DMS 273 treated with DMSO at 0.1 percent for 48 hours (cell line): Measurements from ENCODE around the gene WDR88.
"Not testable (repeated sequence)": the region's sequence is repeated elsewhere in the genome, so short reads cannot be mapped to it uniquely, and the experiment has no call there.

Experiments
- DNase-seq: peaks from one replicate; lab custom pipeline; 2025; lab: John Stamatoyannopoulos, UW

Gene WDR88

DNA sequence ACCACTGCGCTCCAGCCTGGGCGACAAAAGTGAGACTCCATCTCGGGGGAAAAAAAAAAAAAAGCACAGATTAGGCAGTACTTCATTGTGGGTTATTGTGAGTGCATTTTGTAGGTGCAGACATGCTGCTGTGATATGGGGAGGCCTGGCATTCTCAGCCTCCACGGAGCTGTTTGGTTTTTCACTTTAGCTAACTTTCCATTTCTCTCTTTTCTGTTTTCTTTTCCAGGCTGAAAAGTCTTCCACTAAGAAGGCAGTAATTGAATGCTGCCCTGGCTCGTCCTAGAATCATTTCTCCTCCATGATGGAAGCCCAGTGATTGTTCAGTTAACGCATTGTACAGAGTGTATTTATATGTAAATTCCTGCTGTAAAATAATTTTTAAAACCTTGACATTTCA lies 2.0 kb upstream of the WDR88 start:
- DNase-seq, result no peak

DNA sequence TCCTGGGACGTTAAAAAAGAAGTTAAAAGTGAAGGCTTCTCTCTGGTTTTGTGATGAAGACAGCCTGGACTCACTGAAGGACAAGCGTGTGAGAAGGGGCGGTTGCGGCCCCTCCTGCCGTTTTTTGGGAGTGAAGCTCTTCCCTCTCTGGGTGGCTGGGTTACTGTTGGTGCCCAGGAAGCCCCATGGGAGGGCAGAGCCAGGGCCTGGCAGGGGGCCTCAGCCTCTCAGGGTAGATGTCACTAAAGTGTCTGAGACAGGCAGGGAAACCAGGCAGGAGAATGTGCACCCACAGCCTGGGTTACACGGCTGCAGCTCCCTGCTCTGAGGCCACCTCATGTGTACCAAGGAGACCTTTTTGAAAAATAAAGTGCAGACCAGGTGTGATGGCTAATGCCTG lies 1.5 kb upstream of the WDR88 start:
- no peak for DNase-seq

DNA sequence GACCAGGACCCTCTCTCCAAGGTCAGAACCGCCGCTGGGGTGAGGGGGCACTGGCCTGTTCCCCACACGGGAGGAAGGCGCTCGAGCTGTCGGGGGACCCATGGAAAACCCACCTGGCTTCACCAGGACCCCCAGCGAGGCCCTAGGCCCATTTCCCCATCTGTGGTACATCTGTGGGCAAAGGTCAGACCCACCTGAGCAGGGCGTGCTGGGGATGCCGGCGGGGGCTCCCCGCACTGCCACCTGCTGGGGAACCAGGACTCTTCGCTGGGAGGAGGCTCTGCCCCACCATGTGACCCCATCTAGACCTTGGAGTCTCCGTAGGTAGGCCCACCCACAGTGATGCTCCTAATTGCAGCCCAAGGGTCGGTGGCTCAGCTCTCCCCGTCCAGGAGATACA lies 511 bp downstream of the WDR88 start:
- DNase-seq, result no peak

DNA sequence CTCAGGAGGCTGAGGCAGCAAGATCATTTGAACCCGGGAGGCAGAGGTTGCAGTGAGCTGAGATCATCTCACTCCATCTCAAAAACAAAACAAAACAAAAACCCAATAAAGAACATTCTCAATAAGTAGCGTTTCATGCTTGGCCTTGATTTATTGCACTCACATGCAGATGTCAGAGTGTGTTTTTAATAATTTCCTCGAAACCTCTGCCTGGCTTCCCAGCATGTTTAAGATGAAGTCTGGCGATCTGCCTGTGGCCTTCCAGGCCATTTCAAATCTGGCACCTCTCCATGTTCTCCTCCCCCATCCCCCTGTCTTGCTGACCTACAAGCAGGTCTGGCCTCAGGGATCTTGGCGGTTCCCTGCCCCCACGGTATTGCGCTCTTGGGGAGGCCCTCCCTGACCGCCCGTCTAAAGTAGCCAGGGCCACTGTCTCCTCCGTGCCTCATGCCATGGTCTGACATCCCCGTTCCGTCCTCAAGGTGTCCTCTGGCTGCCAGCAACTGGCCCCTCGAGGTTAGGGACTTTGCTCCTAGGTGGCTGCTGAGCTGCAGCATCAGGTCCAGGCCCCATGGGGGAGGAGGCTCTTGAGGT lies 1.6 kb downstream of the WDR88 start:
- no peak for DNase-seq

GRCh38 chr19:33134571-33135041 lies 2.7 kb downstream of the WDR88 start:
- DNase-seq, result no peak

DNA sequence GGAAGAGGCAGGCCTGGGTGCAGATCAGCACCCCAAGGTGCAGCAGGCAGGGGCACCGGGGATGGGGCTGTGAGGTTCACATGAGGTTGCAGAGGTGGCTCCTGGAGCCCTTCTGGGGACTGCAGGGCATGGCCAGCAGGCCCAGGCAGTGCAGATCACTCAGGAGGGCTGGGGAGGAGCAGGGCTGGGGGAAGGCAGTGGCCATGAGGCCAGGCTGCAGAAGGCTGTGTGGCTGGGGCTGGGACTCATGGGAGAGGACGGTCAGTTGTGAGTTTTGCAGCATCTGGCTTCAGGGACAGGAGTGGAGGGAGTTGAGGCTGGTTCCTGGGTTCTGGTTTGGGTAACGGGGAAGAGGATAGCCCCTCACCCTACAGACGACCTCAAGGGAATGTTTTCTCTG lies 7.3 kb downstream of the WDR88 start:
- no peak for DNase-seq

GRCh38 chr19:33143897-33144405 lies 12.0 kb downstream of the WDR88 start:
- no peak for DNase-seq

DNA sequence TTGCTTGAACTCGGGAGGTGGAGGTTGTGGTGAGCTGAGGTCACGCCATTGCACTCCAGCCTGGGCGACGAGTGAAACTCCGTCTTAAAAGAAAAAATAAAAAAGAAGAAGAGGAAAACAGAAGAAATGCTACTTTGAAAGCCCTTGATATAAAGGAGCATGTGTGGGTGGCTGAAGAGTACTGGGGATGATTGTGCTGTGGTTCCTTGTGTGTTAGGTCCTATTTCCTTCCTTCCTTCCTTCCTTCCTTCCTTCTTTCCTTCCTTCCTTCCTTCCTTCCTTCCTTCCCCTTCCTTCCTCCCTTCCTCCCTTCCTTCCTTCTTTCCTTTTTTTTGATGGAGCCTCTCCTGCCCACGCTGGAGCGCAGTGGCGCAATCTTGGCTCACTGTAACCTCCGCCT lies 14.3 kb downstream of the WDR88 start:
- DNase-seq, result no peak

DNA sequence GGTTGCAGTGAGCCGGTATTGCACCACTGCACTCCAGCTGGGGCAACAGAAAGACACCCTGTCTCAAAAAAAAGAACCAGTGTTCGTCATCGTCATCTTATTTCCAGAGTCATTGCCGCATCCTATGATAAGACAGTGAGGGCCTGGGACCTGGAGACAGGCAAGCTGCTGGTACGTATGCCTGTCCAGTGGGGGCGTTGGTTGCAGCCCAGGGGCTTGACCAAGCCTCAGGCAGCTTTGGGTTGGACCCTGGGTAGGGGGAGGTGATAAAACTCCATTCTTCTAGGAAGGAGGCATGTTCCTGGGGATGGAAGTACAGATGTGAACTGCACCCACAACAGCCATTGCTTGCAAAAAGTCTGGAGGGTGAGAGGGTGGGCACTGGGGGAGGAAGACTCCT lies 15.6 kb downstream of the WDR88 start:
- DNase-seq, result no peak

DNA sequence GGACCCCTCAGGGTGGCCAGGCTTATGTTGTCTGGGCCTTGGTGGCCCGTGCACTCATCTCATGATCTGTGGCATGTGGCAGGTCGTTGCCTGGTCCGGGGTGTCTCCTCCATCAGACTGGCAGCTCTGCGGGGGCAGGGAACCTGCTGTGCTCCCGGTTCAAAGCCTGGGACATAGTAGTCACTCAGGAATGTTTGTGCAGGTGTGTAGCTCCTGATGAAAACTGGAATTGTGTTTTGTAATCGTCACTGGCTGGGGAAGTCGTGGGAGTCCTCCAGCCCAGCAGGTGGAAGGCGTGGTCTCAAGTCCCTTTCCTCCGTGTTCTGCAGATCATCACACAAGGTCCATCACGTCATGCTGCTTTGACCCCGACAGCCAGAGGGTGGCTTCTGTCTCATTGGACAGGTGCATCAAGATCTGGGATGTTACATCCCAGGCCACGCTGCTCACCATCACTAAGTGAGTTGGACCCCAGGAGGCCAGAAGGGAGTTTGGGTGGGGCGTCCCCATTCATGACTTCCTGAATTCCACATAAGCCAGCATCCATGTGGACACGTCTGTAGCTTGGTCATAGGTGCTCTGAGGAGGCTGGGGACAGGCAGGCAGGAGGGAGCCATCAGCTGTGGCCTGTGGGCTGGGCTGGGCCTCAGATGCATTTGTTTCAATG lies 19.1 kb downstream of the WDR88 start:
- no peak for DNase-seq

GRCh38 chr19:33152176-33152575 lies 20.3 kb downstream of the WDR88 start:
- DNase-seq, result no peak

DNA sequence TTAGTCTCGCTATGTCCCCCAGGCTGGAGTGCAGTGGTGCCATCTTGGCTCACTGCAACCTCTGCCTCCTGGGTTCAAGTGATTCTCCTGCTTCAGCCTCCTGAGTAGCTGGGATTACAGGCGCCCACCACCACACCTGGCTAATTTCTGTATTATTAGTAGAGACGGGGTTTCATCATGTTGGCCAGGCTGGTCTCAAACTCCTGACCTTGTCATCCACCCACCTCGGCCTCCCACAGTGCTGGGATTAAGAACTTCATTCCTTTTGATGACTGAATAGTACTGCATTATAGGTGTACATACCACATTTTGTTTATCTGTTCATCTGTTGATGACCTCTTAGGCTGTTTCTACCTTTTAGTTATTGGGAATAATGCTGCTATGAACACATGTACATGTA lies 20.7 kb downstream of the WDR88 start:
- not testable (repeated sequence) for DNase-seq

DNA sequence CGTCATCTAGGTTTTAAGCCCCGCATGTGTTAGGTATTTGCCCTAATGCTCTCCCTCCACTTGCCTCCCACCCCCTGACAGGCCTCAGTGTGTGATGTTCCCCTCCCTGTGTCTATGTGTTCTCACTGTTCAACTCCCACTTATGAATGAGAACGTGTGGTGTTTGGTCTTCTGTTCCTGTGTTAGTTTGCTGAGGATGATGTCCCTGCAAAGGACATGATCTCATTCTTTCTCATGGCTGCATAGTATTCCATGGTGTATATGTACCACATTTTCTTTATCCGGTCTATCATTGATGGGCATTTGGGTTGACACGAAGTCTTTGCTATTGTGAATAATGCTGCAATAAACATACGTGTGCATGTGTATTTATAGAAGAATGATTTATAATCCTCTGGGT lies 22.4 kb downstream of the WDR88 start:
- DNase-seq, result not testable (repeated sequence)

DNA sequence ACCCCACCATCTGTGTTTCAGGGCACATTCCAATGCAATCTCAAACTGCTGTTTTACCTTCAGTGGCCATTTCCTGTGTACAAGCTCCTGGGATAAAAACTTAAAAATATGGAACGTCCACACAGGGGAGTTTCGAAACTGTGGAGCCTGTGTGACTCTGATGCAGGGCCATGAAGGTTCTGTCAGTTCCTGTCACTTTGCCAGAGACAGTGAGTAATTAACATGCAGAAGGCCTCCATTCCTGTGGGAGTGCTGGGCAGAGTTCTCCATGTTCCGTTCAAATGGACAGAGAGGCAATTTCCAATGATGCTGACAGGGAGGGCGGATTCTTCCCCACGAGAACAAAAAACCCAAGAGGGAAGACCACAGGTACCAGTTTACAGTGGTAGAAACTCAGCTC lies 24.4 kb downstream of the WDR88 start:
- no peak for DNase-seq

DNA sequence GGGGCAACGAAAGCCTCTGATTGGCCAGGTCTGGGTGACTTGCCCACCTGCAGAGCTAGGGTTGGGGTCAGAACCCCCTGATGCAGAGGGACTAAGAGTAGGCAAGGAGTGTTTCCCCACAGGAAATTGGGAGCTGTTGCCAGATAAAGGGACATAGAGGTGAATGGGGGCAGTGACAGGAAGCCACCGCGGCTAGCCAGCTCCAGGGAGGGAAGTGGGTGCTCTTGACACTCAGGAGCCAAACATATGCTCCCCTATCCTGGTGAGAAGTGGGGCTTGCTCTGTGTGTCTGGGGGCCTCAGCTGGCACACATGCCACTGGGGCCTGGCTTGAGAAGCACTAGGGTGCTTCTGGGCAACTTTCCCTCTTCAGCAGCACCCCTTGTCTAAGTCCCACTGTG lies 26.0 kb downstream of the WDR88 start:
- DNase-seq, result no peak

- DNase-seq, result no peak
Observed at GRCh38 chr19:33158365-33158764, 26.5 kb downstream of the WDR88 start.

GRCh38 chr19:33159149-33159548 lies 27.2 kb downstream of the WDR88 start:
- DNase-seq, result no peak

GRCh38 chr19:33159893-33160292 lies 28.0 kb downstream of the WDR88 start:
- no peak for DNase-seq

GRCh38 chr19:33161201-33161600 lies 29.3 kb downstream of the WDR88 start:
- no peak for DNase-seq

DNA sequence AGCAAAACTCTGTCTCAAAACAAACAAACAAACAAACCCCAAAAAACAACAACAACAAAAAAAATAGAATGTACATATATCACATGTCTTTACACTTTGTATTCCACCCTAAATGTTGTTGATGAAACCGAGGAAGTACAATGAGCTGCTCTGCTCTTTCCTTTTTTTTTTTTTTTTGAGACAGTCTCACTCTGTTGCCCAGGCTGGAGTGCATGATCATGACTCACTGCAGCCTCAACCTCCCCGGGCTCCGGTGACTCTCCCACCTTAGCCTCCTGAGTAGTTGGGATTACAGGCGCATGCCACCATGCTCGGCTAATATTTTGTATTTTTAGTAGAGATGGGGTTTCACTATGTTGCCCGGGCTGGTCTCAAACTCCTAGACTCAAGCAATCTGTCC lies 31.6 kb downstream of the WDR88 start:
- DNase-seq, result no peak

DNA sequence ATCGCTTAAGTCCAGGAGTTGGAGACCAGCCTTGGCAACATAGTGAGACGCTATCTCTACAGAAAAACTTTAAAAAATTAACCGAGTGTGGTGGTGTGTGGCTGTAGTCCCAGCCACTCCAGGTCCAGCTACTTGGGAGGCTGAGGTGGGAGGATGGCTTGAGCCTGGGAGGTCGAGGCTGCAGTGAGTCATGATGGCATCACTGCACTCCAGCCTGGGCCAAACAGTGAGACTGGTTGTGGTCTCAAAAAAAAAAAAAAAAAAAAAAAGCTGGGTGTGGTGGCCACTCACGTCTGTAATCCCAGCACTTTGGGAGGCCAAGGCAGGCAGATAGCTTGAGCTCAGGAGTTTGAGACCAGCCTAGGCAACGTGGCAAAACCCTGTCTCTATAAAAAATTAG lies 34.1 kb downstream of the WDR88 start:
- DNase-seq, result not testable (repeated sequence)

DNA sequence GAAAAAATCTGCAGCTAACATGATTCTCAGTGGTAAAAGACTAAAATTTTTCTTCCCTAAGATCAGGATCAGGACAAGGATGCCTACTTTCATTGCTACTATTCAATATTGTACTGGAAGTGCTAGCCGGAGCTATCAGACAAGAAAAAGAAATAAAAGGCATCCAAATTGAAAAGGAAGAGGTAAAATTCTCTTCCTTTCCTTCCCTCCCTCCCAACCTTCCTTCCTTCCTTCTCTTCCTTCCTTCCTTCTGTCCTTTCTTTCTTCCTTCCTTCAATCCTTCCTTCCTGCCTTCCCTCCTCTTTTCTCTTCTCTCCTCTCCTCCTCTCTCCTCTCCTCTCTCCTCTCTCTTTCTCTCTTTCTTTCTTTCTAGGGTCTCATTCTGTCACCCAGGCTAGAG lies 35.5 kb downstream of the WDR88 start:
- no peak for DNase-seq

- DNase-seq, result no peak
Observed at GRCh38 chr19:33168528-33168927, 36.6 kb downstream of the WDR88 start.

GRCh38 chr19:33171222-33171795 lies 39.4 kb downstream of the WDR88 start:
- DNase-seq, result no peak
